ENCODE results near the gene LYRM4.
"Not testable (repeated sequence)": the region's sequence is repeated elsewhere in the genome, so short reads cannot be mapped to it uniquely, and the experiment has no call there.

The LYRM4 gene

GRCh38 chr6:5061152-5061551 lies 199.6 kb downstream of the LYRM4 start:
- Histone ChIP-seq H3K79me2 (ENCODE audit: low read length) (no peaks in the 10 kb centered on the region), H4K20me1 (ENCODE audit: insufficient read depth, low read length) (no peaks in the 10 kb centered on the region), H3K4me2 (ENCODE audit: low read length) (no peak overlapping the region), H3K4me1 (ENCODE audit: low read length) (no peaks in the 10 kb centered on the region), H3K36me3 (replicated peaks; ENCODE audit: low read depth, low read length) (no peaks in the 10 kb centered on the region), H3K27me3 (ENCODE audit: low read depth, low read length) (no peaks in the 10 kb centered on the region), H3K4me3 (ENCODE audit: low read length) (no peak overlapping the region), H3K27ac (ENCODE audit: low read length) (no peak overlapping the region), H2AFZ (ENCODE audit: low read depth, low read length) (no peak overlapping the region), H3K9ac (ENCODE audit: low read length) (no peak overlapping the region), H3K9me3 (ENCODE audit: insufficient read depth, low read length) (no peaks in the 10 kb centered on the region)
- TF ChIP-seq, protein P1, sequence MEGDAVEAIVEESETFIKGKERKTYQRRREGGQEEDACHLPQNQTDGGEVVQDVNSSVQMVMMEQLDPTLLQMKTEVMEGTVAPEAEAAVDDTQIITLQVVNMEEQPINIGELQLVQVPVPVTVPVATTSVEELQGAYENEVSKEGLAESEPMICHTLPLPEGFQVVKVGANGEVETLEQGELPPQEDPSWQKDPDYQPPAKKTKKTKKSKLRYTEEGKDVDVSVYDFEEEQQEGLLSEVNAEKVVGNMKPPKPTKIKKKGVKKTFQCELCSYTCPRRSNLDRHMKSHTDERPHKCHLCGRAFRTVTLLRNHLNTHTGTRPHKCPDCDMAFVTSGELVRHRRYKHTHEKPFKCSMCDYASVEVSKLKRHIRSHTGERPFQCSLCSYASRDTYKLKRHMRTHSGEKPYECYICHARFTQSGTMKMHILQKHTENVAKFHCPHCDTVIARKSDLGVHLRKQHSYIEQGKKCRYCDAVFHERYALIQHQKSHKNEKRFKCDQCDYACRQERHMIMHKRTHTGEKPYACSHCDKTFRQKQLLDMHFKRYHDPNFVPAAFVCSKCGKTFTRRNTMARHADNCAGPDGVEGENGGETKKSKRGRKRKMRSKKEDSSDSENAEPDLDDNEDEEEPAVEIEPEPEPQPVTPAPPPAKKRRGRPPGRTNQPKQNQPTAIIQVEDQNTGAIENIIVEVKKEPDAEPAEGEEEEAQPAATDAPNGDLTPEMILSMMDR (IDR thresholded peaks at IDR 0.05; ENCODE audit: low read depth, low read length), result no peak
- TF ChIP-seq EZH2phosphoT487 (IDR thresholded peaks at IDR 0.05; ENCODE audit: low read depth), result no peak

DNA sequence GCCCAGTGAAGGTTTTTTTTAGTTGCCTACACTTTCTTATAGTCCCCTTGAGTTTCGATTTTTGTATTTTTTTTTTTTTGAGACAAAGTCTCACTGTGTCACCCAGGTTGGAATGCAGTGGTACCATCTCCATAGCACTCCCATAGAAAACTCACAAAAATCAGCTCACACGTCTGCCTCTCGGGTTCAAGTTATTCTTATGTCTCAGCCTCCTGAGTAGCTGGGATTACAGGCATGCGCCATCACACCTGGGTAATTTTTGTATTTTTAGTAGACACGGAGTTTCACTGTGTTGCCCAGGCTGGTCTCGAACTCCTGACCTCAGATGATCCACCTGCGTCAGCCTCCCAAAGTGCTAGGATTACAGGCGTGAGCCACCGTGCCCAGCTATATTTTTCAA lies 200.3 kb downstream of the LYRM4 start:
- H3K4me3 ChIP-seq (ENCODE audit: low read length); H3K4me2 ChIP-seq (ENCODE audit: low read length); H4K20me1 ChIP-seq (ENCODE audit: insufficient read depth, low read length); H3K27ac ChIP-seq (ENCODE audit: low read length); H2AFZ ChIP-seq (ENCODE audit: low read depth, low read length); H3K36me3 ChIP-seq (replicated peaks; ENCODE audit: low read depth, low read length); H3K27me3 ChIP-seq (ENCODE audit: low read depth, low read length); H3K9me3 ChIP-seq (ENCODE audit: insufficient read depth, low read length); H3K4me1 ChIP-seq (ENCODE audit: low read length); H3K9ac ChIP-seq (ENCODE audit: low read length); H3K79me2 ChIP-seq (ENCODE audit: low read length): not testable (repeated sequence)

- H3K9me3 ChIP-seq (ENCODE audit: insufficient read depth, low read length), result no peaks in the 10 kb centered on the region
- H3K27me3 ChIP-seq (ENCODE audit: low read depth, low read length), result no peaks in the 10 kb centered on the region
- no peak overlapping the region for H3K4me2 ChIP-seq (ENCODE audit: low read length)
- H3K4me3 ChIP-seq (ENCODE audit: low read length), result no peak overlapping the region
- H3K4me1 ChIP-seq (ENCODE audit: low read length), result no peaks in the 10 kb centered on the region
- H2AFZ ChIP-seq (ENCODE audit: low read depth, low read length), result no peak overlapping the region
- TF ChIP-seq, protein P1 (IDR thresholded peaks at IDR 0.05; ENCODE audit: low read depth, low read length), result no peak
- TF ChIP-seq EZH2phosphoT487 (IDR thresholded peaks at IDR 0.05; ENCODE audit: low read depth), result no peak
- H4K20me1 ChIP-seq (ENCODE audit: insufficient read depth, low read length), result no peaks in the 10 kb centered on the region
- H3K27ac ChIP-seq (ENCODE audit: low read length), result no peak overlapping the region
- H3K36me3 ChIP-seq (replicated peaks; ENCODE audit: low read depth, low read length), result no peaks in the 10 kb centered on the region
- no peak overlapping the region for H3K9ac ChIP-seq (ENCODE audit: low read length)
- H3K79me2 ChIP-seq (ENCODE audit: low read length), result no peaks in the 10 kb centered on the region
Measured at GRCh38 chr6:5059036-5059896, 201.5 kb downstream of the LYRM4 start.
